ENCODE measurements around the gene MAGEH1.
"Not testable (repeated sequence)": the region's sequence is repeated elsewhere in the genome, so short reads cannot be mapped to it uniquely, and the experiment has no call there.

MAGEH1 gene

GRCh38 chrX:55451990-55452832, at the start of gene MAGEH1:
MAGEH1 (plus strand) TSS chrX:55452127; CDS start chrX:55452375, 248 bp downstream.
- DNase-seq (ENCODE audit: low read depth): peak; percentile 32

- DNase-seq (ENCODE audit: low read depth): not testable (repeated sequence)
These were observed 24.8 kb upstream of the MAGEH1 start for GRCh38 chrX:55427079-55427478.

- not testable (repeated sequence) for DNase-seq (ENCODE audit: low read depth)
These were observed 8.5 kb upstream of the MAGEH1 start for GRCh38 chrX:55443468-55443867.

GRCh38 chrX:55450259-55450658, 1.7 kb upstream of the MAGEH1 start:
- no peak for DNase-seq (ENCODE audit: low read depth)

GRCh38 chrX:55451141-55451540, 786 bp upstream of the MAGEH1 start:
- no peak for DNase-seq (ENCODE audit: low read depth)

GRCh38 chrX:55451626-55451989, 319 bp upstream of the MAGEH1 start:
- DNase-seq (ENCODE audit: low read depth): no peak

- no peak for DNase-seq (ENCODE audit: low read depth)
These were observed 852 bp downstream of the MAGEH1 start for GRCh38 chrX:55452833-55453124.

GRCh38 chrX:55455708-55456107, 3.8 kb downstream of the MAGEH1 start:
- DNase-seq (ENCODE audit: low read depth): not testable (repeated sequence)

- not testable (repeated sequence) for DNase-seq (ENCODE audit: low read depth)
These were observed 7.5 kb downstream of the MAGEH1 start for GRCh38 chrX:55459426-55459825.

GRCh38 chrX:55459926-55460325, 8.0 kb downstream of the MAGEH1 start:
- DNase-seq (ENCODE audit: low read depth): not testable (repeated sequence)

- DNase-seq (ENCODE audit: low read depth): not testable (repeated sequence)
These were observed 12.1 kb downstream of the MAGEH1 start for GRCh38 chrX:55464050-55464449.

GRCh38 chrX:55465108-55465507, 13.2 kb downstream of the MAGEH1 start:
- DNase-seq (ENCODE audit: low read depth): not testable (repeated sequence)

GRCh38 chrX:55465791-55466190, 13.9 kb downstream of the MAGEH1 start:
- not testable (repeated sequence) for DNase-seq (ENCODE audit: low read depth)

GRCh38 chrX:55479956-55480355, 28.0 kb downstream of the MAGEH1 start:
- not testable (repeated sequence) for DNase-seq (ENCODE audit: low read depth)

- DNase-seq (ENCODE audit: low read depth): no peak
These were observed 28.6 kb downstream of the MAGEH1 start for GRCh38 chrX:55480390-55481062.

- no peak for DNase-seq (ENCODE audit: low read depth)
These were observed 33.0 kb downstream of the MAGEH1 start for GRCh38 chrX:55484948-55485347.

- DNase-seq (ENCODE audit: low read depth): no peak
These were observed 34.8 kb downstream of the MAGEH1 start for GRCh38 chrX:55486736-55487135.

- DNase-seq (ENCODE audit: low read depth): no peak
These were observed 35.2 kb downstream of the MAGEH1 start for GRCh38 chrX:55487143-55487542.

- no peak for DNase-seq (ENCODE audit: low read depth)
These were observed 36.2 kb downstream of the MAGEH1 start for GRCh38 chrX:55488006-55488592.

GRCh38 chrX:55488593-55489313, 36.8 kb downstream of the MAGEH1 start:
- DNase-seq (ENCODE audit: low read depth): no peak

- DNase-seq (ENCODE audit: low read depth): no peak
These were observed 37.5 kb downstream of the MAGEH1 start, which contains the start of gene USP51 for GRCh38 chrX:55489314-55490009. USP51 (minus strand) TSS chrX:55489848; CDS start chrX:55488939, 909 bp downstream.

GRCh38 chrX:55490121-55490520, 38.2 kb downstream of the MAGEH1 start:
- DNase-seq (ENCODE audit: low read depth): no peak

All from GM04503 (cell line).